ENCODE measurements around the gene C2CD3.

C2CD3 gene

GRCh38 chr11:73980001-73980961 is 190.5 kb downstream of the C2CD3 start:
- Mint-ChIP-seq H3K4me1 (peaks cover 50 to 64% of the 10 kb centered on the region in 2 donors), H3K27me3 (no peaks in the 10 kb centered on the region), H3K36me3 (peaks cover 60 to 74% of the 10 kb centered on the region in 2 donors), H3K9me3 (no peaks in the 10 kb centered on the region), H3K4me3 (peak overlapping the region; percentile 97 to 100), H3K27ac (peak overlapping the region; percentile 98)
- DNase-seq (peak; percentile 86), ATAC-seq (replicated peaks) (peak; percentile 70 to 73)

- no peak for DNase-seq
- Mint-ChIP-seq H3K4me1 (peaks cover 60 to 75% of the 10 kb centered on the region in 2 donors), H3K27me3 (no peaks in the 10 kb centered on the region), H3K9me3 (no peaks in the 10 kb centered on the region), H3K27ac (peak overlapping the region; percentile 98), H3K4me3 (peak overlapping the region; percentile 67 to 77), H3K36me3 (peaks cover 71 to 91% of the 10 kb centered on the region in 2 donors)
- no peak for ATAC-seq (replicated peaks)
Observed at GRCh38 chr11:73978576-73979086, 192.2 kb downstream of the C2CD3 start.

GRCh38 chr11:73977856-73978519 is 192.8 kb downstream of the C2CD3 start:
- Mint-ChIP-seq H3K4me3 (peak overlapping the region in 1 of 2 donors; percentile 5), H3K27ac (peak overlapping the region; percentile 69), H3K9me3 (no peaks in the 10 kb centered on the region), H3K36me3 (peaks cover 73 to 94% of the 10 kb centered on the region in 2 donors), H3K27me3 (no peaks in the 10 kb centered on the region), H3K4me1 (peaks cover 60 to 75% of the 10 kb centered on the region in 2 donors)
- DNase-seq (no peak), ATAC-seq (replicated peaks) (no peak)

- peaks cover 65 to 86% of the 10 kb centered on the region in 2 donors for H3K36me3 Mint-ChIP-seq
- DNase-seq (no peak), ATAC-seq (replicated peaks) (no peak)
- peak overlapping the region in 1 of 2 donors; percentile 23 for H3K4me3 Mint-ChIP-seq
- no peaks in the 10 kb centered on the region for H3K27me3 Mint-ChIP-seq
- H3K27ac Mint-ChIP-seq, result peak overlapping the region; percentile 69
- H3K9me3 Mint-ChIP-seq, result no peaks in the 10 kb centered on the region
- peaks cover 62 to 87% of the 10 kb centered on the region in 2 donors for H3K4me1 Mint-ChIP-seq
Observed at GRCh38 chr11:73976451-73977151, 194.2 kb downstream of the C2CD3 start.

- Mint-ChIP-seq H3K4me1 (peaks cover 63 to 92% of the 10 kb centered on the region in 2 donors), H3K27me3 (no peaks in the 10 kb centered on the region), H3K9me3 (no peaks in the 10 kb centered on the region), H3K4me3 (peak overlapping the region in 1 of 2 donors; percentile 12), H3K36me3 (peaks cover 54 to 75% of the 10 kb centered on the region in 2 donors), H3K27ac (peak overlapping the region; percentile 42)
- DNase-seq (no peak), ATAC-seq (replicated peaks) (no peak)
Observed at GRCh38 chr11:73975479-73975757, 195.4 kb downstream of the C2CD3 start.

- H3K27me3 Mint-ChIP-seq, result no peaks in the 10 kb centered on the region
- peaks cover 63 to 92% of the 10 kb centered on the region in 2 donors for H3K4me1 Mint-ChIP-seq
- peak overlapping the region; percentile 78 for H3K27ac Mint-ChIP-seq
- H3K4me3 Mint-ChIP-seq, result no peak overlapping the region
- H3K36me3 Mint-ChIP-seq, result peaks cover 50 to 69% of the 10 kb centered on the region in 2 donors
- DNase-seq (no peak), ATAC-seq (replicated peaks) (no peak)
- H3K9me3 Mint-ChIP-seq, result no peaks in the 10 kb centered on the region
Observed at GRCh38 chr11:73974604-73975478, 196.0 kb downstream of the C2CD3 start.

GRCh38 chr11:73972620-73973449 is 198.0 kb downstream of the C2CD3 start:
- peaks cover 67 to 96% of the 10 kb centered on the region in 2 donors for H3K4me1 Mint-ChIP-seq
- peak overlapping the region; percentile 92 for H3K27ac Mint-ChIP-seq
- H3K4me3 Mint-ChIP-seq, result no peak overlapping the region
- H3K27me3 Mint-ChIP-seq, result no peaks in the 10 kb centered on the region
- DNase-seq (no peak), ATAC-seq (replicated peaks) (no peak)
- H3K9me3 Mint-ChIP-seq, result no peaks in the 10 kb centered on the region
- H3K36me3 Mint-ChIP-seq, result peaks cover 36 to 52% of the 10 kb centered on the region in 2 donors

GRCh38 chr11:73972187-73972586 is 198.6 kb downstream of the C2CD3 start:
- no peak overlapping the region for H3K4me3 Mint-ChIP-seq
- peaks cover 66 to 90% of the 10 kb centered on the region in 2 donors for H3K4me1 Mint-ChIP-seq
- H3K36me3 Mint-ChIP-seq, result peaks cover 33 to 45% of the 10 kb centered on the region in 2 donors
- peak overlapping the region; percentile 92 for H3K27ac Mint-ChIP-seq
- no peaks in the 10 kb centered on the region for H3K27me3 Mint-ChIP-seq
- ATAC-seq (replicated peaks) (no peak), DNase-seq (no peak)
- no peaks in the 10 kb centered on the region for H3K9me3 Mint-ChIP-seq

GRCh38 chr11:73971175-73971719 is 199.6 kb downstream of the C2CD3 start:
- Mint-ChIP-seq H3K36me3 (peaks cover 27 to 36% of the 10 kb centered on the region in 2 donors), H3K27ac (peak overlapping the region; percentile 92), H3K27me3 (no peaks in the 10 kb centered on the region), H3K4me1 (peaks cover 60 to 82% of the 10 kb centered on the region in 2 donors), H3K4me3 (peak overlapping the region; percentile 13 to 57), H3K9me3 (no peaks in the 10 kb centered on the region)
- peak; percentile 50 to 53 for ATAC-seq (replicated peaks)
- no peak for DNase-seq

- peak in 1 of 2 donors; percentile 25 for ATAC-seq (replicated peaks)
- peak overlapping the region in 1 of 2 donors; percentile 8 for H3K4me3 Mint-ChIP-seq
- no peak for DNase-seq
- H3K36me3 Mint-ChIP-seq, result peaks cover 16 to 25% of the 10 kb centered on the region in 2 donors
- peaks cover 55 to 76% of the 10 kb centered on the region in 2 donors for H3K4me1 Mint-ChIP-seq
- H3K27ac Mint-ChIP-seq, result peak overlapping the region; percentile 71
- no peaks in the 10 kb centered on the region for H3K9me3 Mint-ChIP-seq
- no peaks in the 10 kb centered on the region for H3K27me3 Mint-ChIP-seq
Observed at GRCh38 chr11:73969991-73970800, 200.6 kb downstream of the C2CD3 start.

- no peaks in the 10 kb centered on the region for H3K9me3 Mint-ChIP-seq
- H3K27ac Mint-ChIP-seq, result peak overlapping the region; percentile 52
- no peak for ATAC-seq (replicated peaks)
- no peak overlapping the region for H3K4me3 Mint-ChIP-seq
- peaks cover 8 to 14% of the 10 kb centered on the region in 2 donors for H3K36me3 Mint-ChIP-seq
- H3K4me1 Mint-ChIP-seq, result peaks cover 47 to 73% of the 10 kb centered on the region in 2 donors
- no peak for DNase-seq
- no peaks in the 10 kb centered on the region for H3K27me3 Mint-ChIP-seq
Observed at GRCh38 chr11:73969091-73969490, 201.7 kb downstream of the C2CD3 start.

All from stimulated activated naive B cell treated with anti-CD40 and anti-IgM and Interleukin-4, amounts not matched to agents 10 μg/mL and 1 μg/mL and 100 μg/mL, for 72 hours (primary cell).